HepG2 (cell line): ENCODE results near the gene TBRG4.

ENCODE experiments used
- BHLHE40 ChIP-seq: IDR thresholded peaks from 2 replicates; pipeline ENCODE4 v1.6.1; 2011; ENCODE audit warnings: low read length, improper control_type of control experiment
- CEBPB ChIP-seq: IDR thresholded peaks from 2 replicates; pipeline ENCODE4 v1.6.1; 2011; ENCODE audit warnings: low read depth, low read length, improper control_type of control experiment, borderline replicate concordance
- ERF ChIP-seq: IDR thresholded peaks from 2 replicates; pipeline ENCODE4 v1.6.1; 2018; ENCODE audit warnings: missing biosample characterization, missing genetic modification reagents
- EZH2 ChIP-seq: conservative IDR thresholded peaks from 2 replicates; pipeline ENCODE4 v1.6.1; 2012; ENCODE audit warnings: mild to moderate bottlenecking, low read depth, low read length, moderate library complexity
- HNRNPLL ChIP-seq: fragments of 200-400 bp; formaldehyde crosslinking; IDR thresholded peaks from 2 replicates; pipeline ENCODE4 v1.6.1; 2017; ENCODE audit warnings: mild to moderate bottlenecking, low read depth, low read length; ENCODE audit not compliant: poor library complexity, severe bottlenecking
- NR3C1 ChIP-seq: sonication (generic); formaldehyde crosslinking; IDR thresholded peaks from 2 replicates; pipeline ENCODE4 v1.4.0; 2020; ENCODE audit warnings: missing genetic modification reagents
- POLR2AphosphoS5 ChIP-seq: IDR thresholded peaks from 2 replicates; pipeline ENCODE4 v1.6.1; 2012; ENCODE audit warnings: low read depth, low read length
- SNAPC4 ChIP-seq: sonication (generic); formaldehyde crosslinking; IDR thresholded peaks from 2 replicates; pipeline ENCODE4 v1.4.0; 2020; ENCODE audit warnings: mild to moderate bottlenecking, missing genetic modification reagents
- SP4 ChIP-seq: sonication (generic); formaldehyde crosslinking; IDR thresholded peaks from 2 replicates; pipeline ENCODE4 v1.8.1; 2023; ENCODE audit warnings: mild to moderate bottlenecking, missing genetic modification reagents
- TEAD2 ChIP-seq: sonication (generic); formaldehyde crosslinking; IDR thresholded peaks from 2 replicates; pipeline ENCODE4 v1.9.0; 2021; ENCODE audit warnings: missing genetic modification reagents
- XRCC5 ChIP-seq: fragments of 200-400 bp; formaldehyde crosslinking; optimal IDR thresholded peaks from 2 replicates; pipeline ENCODE3; 2017; ENCODE audit warnings: mild to moderate bottlenecking, low read length
- ZNF274 ChIP-seq: sonication (generic); formaldehyde crosslinking; IDR thresholded peaks from 2 replicates; pipeline ENCODE4 v1.5.1; 2020; ENCODE audit warnings: mild to moderate bottlenecking, missing genetic modification reagents
- ZNF644 ChIP-seq: IDR thresholded peaks from 2 replicates; pipeline ENCODE4 v1.6.1; 2016; ENCODE audit warnings: low read depth

GRCh38 chr7:45086331-45087065, 25.0 kb downstream of the TBRG4 start:
- TF ChIP-seq SP4 (CRISPR knock-in tag): no peak
- TF ChIP-seq EZH2: no peak
- no peak for TF ChIP-seq BHLHE40
- no peak for TF ChIP-seq ZNF644 (CRISPR knock-in tag)
- TF ChIP-seq CEBPB: no peak
- no peak for TF ChIP-seq TEAD2 (CRISPR knock-in tag)
- TF ChIP-seq ZNF274 (CRISPR knock-in tag): no peak
- TF ChIP-seq POLR2AphosphoS5: no peak
- TF ChIP-seq ERF (CRISPR knock-in tag): no peak
- TF ChIP-seq XRCC5: no peak
- TF ChIP-seq HNRNPLL: no peak
- TF ChIP-seq NR3C1: no peak
- TF ChIP-seq SNAPC4 (CRISPR knock-in tag): no peak
